HepG2 (cell line): ENCODE measurements around the gene THAP5. TPM values are rescaled to one million over a fixed set of nuclear protein-coding genes. Genes with fewer than 3 reads are reported as not detected.

ENCODE experiments used
- ATAC-seq: fragments of 200-7000 bp; cut with Tn5 transposase; 3 replicates; pipeline ENCODE4 v1.9.1; 2020; ENCODE audit warnings: mild to moderate bottlenecking, moderate library complexity
- Bru-seq: library from RNA; stranded (reverse); fragments of 400-500 nt; gene quantifications from one replicate; lab custom pipeline; 2021; lab: Mats Ljungman, UMichigan
- BruChase-seq, 2 experiments: library from RNA; stranded (reverse); fragments of 400-500 nt; gene quantifications; one replicate each; lab custom pipeline; 2021; lab: Mats Ljungman, UMichigan
- BruUV-seq: library from RNA; stranded (reverse); fragments of 400-500 nt; replicated peaks from 2 replicates; lab custom pipeline; 2021; lab: Mats Ljungman, UMichigan
- CTCF ChIA-PET: fragments of 300-600 bp; formaldehyde crosslinking; extraction: SDS; loops from one replicate; lab custom pipeline; 2021; ENCODE audit warnings: low total read pairs, inconsistent platforms, low intra/inter-chr PET ratio; lab: Yijun Ruan, JAX
- POLR2A ChIA-PET: fragments of 350-600 bp; sonication (Branson Sonifier 250); formaldehyde crosslinking; loops from one replicate; lab custom pipeline; 2020; ENCODE audit warnings: antibody characterized with exemption, inconsistent platforms; lab: Yijun Ruan, JAX
- DNase-seq: peaks from one replicate; pipeline ENCODE4 v3.0.0-alpha.2; 2015; ENCODE audit warnings: low spot score
- FAIRE-seq: peaks from 3 replicates; lab custom pipeline; 2011; peaks lifted over from hg19 to GRCh38; lab: Jason Lieb, UNC
- H2AFZ ChIP-seq: one replicate; pipeline ENCODE4 v1.6.1; 2011; ENCODE audit warnings: low read length, inconsistent platforms
- H3K27ac ChIP-seq: fragments of 300-600 bp; 3 replicates; pipeline ENCODE4 v1.8.0; 2011; ENCODE audit warnings: mixed run types, mild to moderate bottlenecking, mixed read lengths, low read length, inconsistent platforms; ENCODE audit not compliant: insufficient read depth; ENCODE audit errors: extremely low read length
- H3K27me3 ChIP-seq, 2 experiments: fragments of 200-600 bp in 1 of 2; 2 replicates in 1 of 2; 3 replicates in 1 of 2; pipeline versions ENCODE4 v1.6.0 to v1.8.0; 2011; ENCODE audit warnings: low read length in 2 of 2, mild to moderate bottlenecking in 2 of 2, moderate library complexity in 2 of 2, inconsistent platforms in 1 of 2; ENCODE audit not compliant: insufficient read depth in 2 of 2, control insufficient read depth in 1 of 2
- H3K36me3 ChIP-seq, 2 experiments: fragments of 200-600 bp in 1 of 2; replicated peaks in 1 of 2; 2 replicates in 1 of 2; 3 replicates in 1 of 2; pipeline versions ENCODE4 v1.5.1 to v1.8.0; 2011; ENCODE audit warnings: low read length in 2 of 2, inconsistent platforms in 1 of 2; ENCODE audit not compliant: insufficient read depth in 2 of 2, control insufficient read depth in 1 of 2
- H3K4me1 ChIP-seq: 2 replicates; pipeline ENCODE4 v1.5.1; 2012; ENCODE audit warnings: low read length, inconsistent platforms; ENCODE audit not compliant: insufficient read depth
- H3K4me2 ChIP-seq: 2 replicates; pipeline ENCODE4 v1.6.0; 2011; ENCODE audit warnings: low read depth, low read length, inconsistent platforms
- H3K4me3 ChIP-seq, 3 experiments: fragments of 200-600 bp in 1 of 3; sonication (generic), shearing (Covaris generic) in 1 of 3; replicated peaks in 1 of 3; 2 replicates each; pipeline ENCODE4 v1.5.1; 2011 to 2016; ENCODE audit warnings: low read length in 3 of 3, inconsistent platforms in 2 of 3, low read depth in 2 of 3, mild to moderate bottlenecking in 2 of 3, control low read depth in 1 of 3, mixed read lengths in 1 of 3; ENCODE audit not compliant: insufficient read depth in 1 of 3
- H3K79me2 ChIP-seq: one replicate; pipeline ENCODE4 v1.6.1; 2011; ENCODE audit warnings: low read length, inconsistent platforms; ENCODE audit not compliant: insufficient read depth
- H3K9ac ChIP-seq: 2 replicates; pipeline ENCODE4 v1.6.0; 2011; ENCODE audit warnings: mild to moderate bottlenecking, low read depth, low read length, inconsistent platforms; ENCODE audit not compliant: insufficient read depth
- H3K9me3 ChIP-seq: 2 replicates; pipeline ENCODE4 v1.5.1; 2012; ENCODE audit warnings: mild to moderate bottlenecking, low read length
- H4K20me1 ChIP-seq: 2 replicates; pipeline ENCODE4 v1.6.0; 2011; ENCODE audit warnings: inconsistent platforms, mild to moderate bottlenecking, low read length, moderate library complexity; ENCODE audit not compliant: insufficient read depth
- DNMT1 ChIP-seq: sonication (generic); formaldehyde crosslinking; IDR thresholded peaks from 2 replicates; pipeline ENCODE4 v1.5.1; 2020; ENCODE audit warnings: mild to moderate bottlenecking, missing genetic modification reagents
- HCFC1 ChIP-seq: fragments of 150-350 bp; IDR thresholded peaks from 2 replicates; pipeline ENCODE4 v1.6.1; 2014; ENCODE audit warnings: low read depth, low read length
- KDM2A ChIP-seq: sonication (generic); formaldehyde crosslinking; IDR thresholded peaks from 2 replicates; pipeline ENCODE4 v1.4.0; 2020; ENCODE audit warnings: low read depth, missing genetic modification reagents, borderline replicate concordance
- NR2F1 ChIP-seq, 2 experiments: fragments of 450-650 bp in 1 of 2; formaldehyde crosslinking in 1 of 2; IDR thresholded peaks; 2 replicates each; pipeline versions ENCODE4 v1.5.0 to v1.6.1; 2016 to 2020; ENCODE audit warnings: mild to moderate bottlenecking in 1 of 2, missing compliant biosample characterization in 1 of 2, missing genetic modification reagents in 1 of 2, moderate library complexity in 1 of 2
- TCF7L2 ChIP-seq: IDR thresholded peaks from 2 replicates; pipeline ENCODE4 v1.6.1; 2011; ENCODE audit warnings: mild to moderate bottlenecking, low read depth, low read length, moderate library complexity
- TRIM24 ChIP-seq: sonication (generic); formaldehyde crosslinking; IDR thresholded peaks from 2 replicates; pipeline ENCODE4 v1.8.0; 2022; ENCODE audit warnings: mild to moderate bottlenecking, missing genetic modification reagents
- ZBTB8A ChIP-seq: sonication (generic); formaldehyde crosslinking; IDR thresholded peaks from 2 replicates; pipeline ENCODE4 v1.4.0; 2020; ENCODE audit warnings: mild to moderate bottlenecking, low read depth, missing genetic modification reagents, borderline replicate concordance
- ZFP90 ChIP-seq: sonication (generic); formaldehyde crosslinking; IDR thresholded peaks from 2 replicates; pipeline ENCODE4 v1.8.0; 2022; ENCODE audit warnings: missing genetic modification reagents, mild to moderate bottlenecking, inconsistent platforms, borderline replicate concordance
- ZNF441 ChIP-seq: sonication (generic); formaldehyde crosslinking; IDR thresholded peaks from 2 replicates; pipeline ENCODE4 v1.7.0; 2021; ENCODE audit warnings: missing genetic modification reagents, borderline replicate concordance
- ZNF672 ChIP-seq: sonication (generic); formaldehyde crosslinking; IDR thresholded peaks from 2 replicates; pipeline ENCODE4 v1.8.1; 2022; ENCODE audit warnings: missing genetic modification reagents
- ZNF724P ChIP-seq: sonication (generic); formaldehyde crosslinking; IDR thresholded peaks from 2 replicates; pipeline ENCODE4 v1.8.0; 2022; ENCODE audit warnings: missing genetic modification reagents, borderline replicate concordance
- ZNF768 ChIP-seq: sonication (generic); formaldehyde crosslinking; IDR thresholded peaks from 2 replicates; pipeline ENCODE4 v1.4.0; 2020; ENCODE audit warnings: missing genetic modification reagents
- WGBS: methylation state at CpG from one replicate; pipeline ENCODE4 v1.1.6; 2017; ENCODE audit warnings: low lambda C conversion rate; 5-methylcytosine and 5-hydroxymethylcytosine counted together
- in situ Hi-C: cut with HindIII; loops from 2 replicates; pipeline ENCODE4 v1.10.0; 2017; ENCODE audit warnings: low pct_unique_long_range_greater_than_20kb; ENCODE audit not compliant: extremely low pct_ligation_motif_present
- intact Hi-C: fragments of 100-400 bp; cut with micrococcal nuclease; formaldehyde crosslinking; loops from one replicate; pipeline ENCODE4 v1.10.0; 2022; ENCODE audit not compliant: unreplicated experiment
- long read RNA-seq, 2 experiments: library from RNA in 1 of 2; library from polyadenylated mRNA in 1 of 2; stranded (forward) in 1 of 2; unstranded in 1 of 2; transcript quantifications; one replicate each; pipeline ENCODE4 v2.0.0, GENCODE V29; 2019 to 2022
- polyA minus RNA-seq, 3 experiments: library from RNA; depleted of rRNA, polyadenylated mRNA; stranded (reverse); fragments of >200 nt; gene quantifications; 2 replicates each; pipeline ENCODE4 v1.2.3, GENCODE V29; 2011; ENCODE audit warnings: low replicate concordance in 1 of 3
- polyA plus RNA-seq, 8 experiments: library from polyadenylated mRNA; depleted of rRNA in 3 of 8; stranded (reverse) in 7 of 8; unstranded in 1 of 8; fragments of >200 nt; fragmentation: Illumina TruSeq in 4 of 8; extraction: Trizol in 4 of 8; gene quantifications; 2 replicates each; pipeline versions ENCODE4 v1.2.1 to v1.2.3, GENCODE V29; 2011 to 2016; ENCODE audit warnings: low read depth in 4 of 8, missing spikeins in 1 of 8, mixed read lengths in 1 of 8; ENCODE audit not compliant: insufficient read depth in 1 of 8
- total RNA-seq, 5 experiments: library from RNA; depleted of rRNA; stranded (reverse); fragments of >200 nt; fragmentation: Illumina TruSeq; extraction: Trizol; gene quantifications; 2 replicates each; pipeline ENCODE4 v1.2.3, GENCODE V29; 2016; ENCODE audit warnings: low read depth in 1 of 5
- TF ChIP-seq, protein P1 (sequence below): sonication (generic); formaldehyde crosslinking; IDR thresholded peaks from 2 replicates; pipeline ENCODE4 v1.5.1; 2020; ENCODE audit warnings: mild to moderate bottlenecking, moderate library complexity, missing genetic modification reagents
- TF ChIP-seq, protein P2 (sequence below): IDR thresholded peaks from 2 replicates; pipeline ENCODE4 v1.6.1; 2016; ENCODE audit warnings: missing biosample characterization, missing genetic modification reagents, low read depth

THAP5 gene
- total RNA-seq (2016; rRNA removed; fragmentation: Illumina TruSeq; extraction: Trizol) (11.8 and 17.1 TPM in 2 replicates), polyA plus RNA-seq (2011; rRNA removed) (3.6 and 4.0 TPM in 2 replicates), polyA minus RNA-seq (2011; rRNA and poly(A)+ RNA removed; ENCODE audit: low replicate concordance) (2.7 and 5.9 TPM in 2 replicates), Bru-seq, nascent RNA (percentile 86 among the genes with signal in this experiment), BruChase-seq, experiment 1, labeled RNA remaining after a 6-hour chase (percentile 81 among the genes with signal in this experiment), BruChase-seq, experiment 2, labeled RNA remaining after a 2-hour chase (percentile 86 among the genes with signal in this experiment)
- total RNA-seq (2016; cell fraction: cytosol; rRNA removed; fragmentation: Illumina TruSeq; extraction: Trizol; ENCODE audit: low read depth) = 2.3 and 3.3 TPM in 2 replicates
- total RNA-seq (2016; cell fraction: insoluble cytoplasmic fraction; rRNA removed; fragmentation: Illumina TruSeq; extraction: Trizol) = 13.4 and 15.6 TPM in 2 replicates
- total RNA-seq (2016; cell fraction: membrane; rRNA removed; fragmentation: Illumina TruSeq; extraction: Trizol) = 8.5 and 9.8 TPM in 2 replicates
- 11.3 and 11.5 TPM in 2 replicates for total RNA-seq (2016; cell fraction: nucleus; rRNA removed; fragmentation: Illumina TruSeq; extraction: Trizol)
- 1.6 and 2.6 TPM in 2 replicates for polyA plus RNA-seq (2011; cell fraction: cytosol; rRNA removed)
- polyA plus RNA-seq (2011; cell fraction: nucleus; rRNA removed) = 2.3 and 3.3 TPM in 2 replicates
- 8.4 and 11.4 TPM in 2 replicates for polyA plus RNA-seq (2012)
- 0.82 and 0.87 TPM in 2 replicates for polyA plus RNA-seq (2016; cell fraction: cytosol; fragmentation: Illumina TruSeq; extraction: Trizol; ENCODE audit: low read depth)
- polyA plus RNA-seq (2016; cell fraction: insoluble cytoplasmic fraction; fragmentation: Illumina TruSeq; extraction: Trizol; ENCODE audit: low read depth) = 11.4 and 12.0 TPM in 2 replicates
- polyA plus RNA-seq (2016; cell fraction: membrane; fragmentation: Illumina TruSeq; extraction: Trizol; ENCODE audit: low read depth) = 2.6 and 3.3 TPM in 2 replicates
- polyA plus RNA-seq (2016; cell fraction: nucleus; fragmentation: Illumina TruSeq; extraction: Trizol; ENCODE audit: insufficient read depth, low read depth) = 15.3 and 16.7 TPM in 2 replicates
- 9.6 and 10.0 TPM in 2 replicates for polyA minus RNA-seq (2011; cell fraction: cytosol; rRNA and poly(A)+ RNA removed)
- 13.3 and 18.8 TPM in 2 replicates for polyA minus RNA-seq (2011; cell fraction: nucleus; rRNA and poly(A)+ RNA removed)
- long read RNA-seq, experiment 1, partial matches to known transcripts = 1 of 22 reads
- long read RNA-seq, experiment 1, other reads (novel, unspliced or antisense) = 18 of 22 reads
- long read RNA-seq, experiment 2, partial matches to known transcripts = 0 of 9 reads
- long read RNA-seq, experiment 2, other reads (novel, unspliced or antisense) = 9 of 9 reads

GRCh38 chr7:108569381-108570145 is at the start of gene THAP5, which contains the start of gene DNAJB9:
TSS of gene THAP5 (minus strand) at chr7:108569706. CDS start at chr7:108569569, 137 bp downstream.
TSS of gene DNAJB9 (plus strand) at chr7:108569874. CDS start at chr7:108571727, 1,853 bp downstream.
- intact Hi-C loops (loop anchor here (1.0 kb wide), 1 partner anchor 43 kb away; the partner anchor contains the start of gene PNPLA8), in situ Hi-C loops (no loop called here)
- Histone ChIP-seq H4K20me1 (peaks cover 4% of the 10 kb centered on the region), H3K27me3 (no peaks in the 10 kb centered on the region; a peak in 1 of 5 replicates), H3K36me3 (peaks cover 0 to 6% of the 10 kb centered on the region in 2 experiments; a peak in 2 of 5 replicates), H3K27ac (peak within 1 kb of the TSS; percentile 95), H3K79me2 (peaks cover 61% of the 10 kb centered on the region), H3K9me3 (no peaks in the 10 kb centered on the region), H3K9ac (peak within 1 kb of the TSS; percentile 97), H3K4me3 (peak within 1 kb of the TSS; percentile 77 to 99 (median 97)), H3K4me1 (peaks cover 47% of the 10 kb centered on the region), H3K4me2 (peak within 1 kb of the TSS; percentile 82), H2AFZ (peak within 1 kb of the TSS; percentile 56)
- peak; percentile 88 for FAIRE-seq
- ATAC-seq = peak; percentile 96
- ChIA-PET CTCF (no interaction called here), POLR2A (interaction anchor here (1.0 to 2.6 kb wide), 7 partner anchors 9 to 1401 kb away, joined by 3 to 49 read pairs (median 4); partner anchors contain the start of genes HBP1 and PNPLA8)
- 0% methylated on average over 5 of the region's 65 CpGs for WGBS
- peak; percentile 98 for DNase-seq
- BruUV-seq = no TSS peak
- peak; percentile 85 for TF ChIP-seq KDM2A (CRISPR knock-in tag)
- TF ChIP-seq ZFP90 = no peak; the same call in 1 of the 2 replicates
- peak; percentile 40; the same call in 1 of the 2 replicates for TF ChIP-seq ZNF768 (CRISPR knock-in tag)
- TF ChIP-seq, protein P1, sequence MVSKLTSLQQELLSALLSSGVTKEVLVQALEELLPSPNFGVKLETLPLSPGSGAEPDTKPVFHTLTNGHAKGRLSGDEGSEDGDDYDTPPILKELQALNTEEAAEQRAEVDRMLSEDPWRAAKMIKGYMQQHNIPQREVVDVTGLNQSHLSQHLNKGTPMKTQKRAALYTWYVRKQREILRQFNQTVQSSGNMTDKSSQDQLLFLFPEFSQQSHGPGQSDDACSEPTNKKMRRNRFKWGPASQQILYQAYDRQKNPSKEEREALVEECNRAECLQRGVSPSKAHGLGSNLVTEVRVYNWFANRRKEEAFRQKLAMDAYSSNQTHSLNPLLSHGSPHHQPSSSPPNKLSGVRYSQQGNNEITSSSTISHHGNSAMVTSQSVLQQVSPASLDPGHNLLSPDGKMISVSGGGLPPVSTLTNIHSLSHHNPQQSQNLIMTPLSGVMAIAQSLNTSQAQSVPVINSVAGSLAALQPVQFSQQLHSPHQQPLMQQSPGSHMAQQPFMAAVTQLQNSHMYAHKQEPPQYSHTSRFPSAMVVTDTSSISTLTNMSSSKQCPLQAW (CRISPR knock-in tag) = peak; percentile 87
- no peak for TF ChIP-seq TCF7L2
- TF ChIP-seq TRIM24 (CRISPR knock-in tag) = no peak
- TF ChIP-seq, protein P2, sequence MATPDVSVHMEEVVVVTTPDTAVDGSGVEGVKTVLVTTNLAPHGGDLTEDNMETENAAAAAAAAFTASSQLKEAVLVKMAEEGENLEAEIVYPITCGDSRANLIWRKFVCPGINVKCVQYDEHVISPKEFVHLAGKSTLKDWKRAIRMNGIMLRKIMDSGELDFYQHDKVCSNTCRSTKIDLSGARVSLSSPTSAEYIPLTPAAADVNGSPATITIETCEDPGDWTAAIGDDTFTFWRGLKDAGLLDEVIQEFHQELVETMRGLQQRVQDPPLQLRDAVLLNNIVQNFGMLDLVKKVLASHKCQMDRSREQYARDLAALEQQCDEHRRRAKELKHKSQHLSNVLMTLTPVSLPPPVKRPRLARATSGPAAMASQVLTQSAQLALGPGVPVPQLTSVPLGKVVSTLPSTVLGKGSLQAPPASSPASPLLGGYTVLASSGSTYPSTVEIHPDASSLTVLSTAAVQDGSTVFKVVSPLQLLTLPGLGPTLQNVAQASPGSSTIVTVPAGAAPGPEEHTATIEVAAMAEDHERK (CRISPR knock-in tag) = peak; percentile 61; the same call in 1 of the 2 replicates
- TF ChIP-seq ZNF441 (CRISPR knock-in tag) = peak; percentile 86
- TF ChIP-seq ZBTB8A (CRISPR knock-in tag) = peak; percentile 29; the same call in 1 of the 2 replicates
- peak; percentile 50; the same call in 1 of the 2 replicates for TF ChIP-seq HCFC1
- peak; percentile 90; the same call in 1 of the 2 replicates for TF ChIP-seq ZNF724P
- TF ChIP-seq NR2F1 (CRISPR knock-in tag; IDR thresholded peaks at IDR 0.05) = 0 out of 4 replicates have a peak, but pooled peaks of 1 of the 2 experiments have one; percentile 22
- TF ChIP-seq DNMT1 = no peak
- TF ChIP-seq ZNF672 (CRISPR knock-in tag) = no peak
